ENCODE measurements around the gene MACROH2A1.

MACROH2A1 gene

DNA sequence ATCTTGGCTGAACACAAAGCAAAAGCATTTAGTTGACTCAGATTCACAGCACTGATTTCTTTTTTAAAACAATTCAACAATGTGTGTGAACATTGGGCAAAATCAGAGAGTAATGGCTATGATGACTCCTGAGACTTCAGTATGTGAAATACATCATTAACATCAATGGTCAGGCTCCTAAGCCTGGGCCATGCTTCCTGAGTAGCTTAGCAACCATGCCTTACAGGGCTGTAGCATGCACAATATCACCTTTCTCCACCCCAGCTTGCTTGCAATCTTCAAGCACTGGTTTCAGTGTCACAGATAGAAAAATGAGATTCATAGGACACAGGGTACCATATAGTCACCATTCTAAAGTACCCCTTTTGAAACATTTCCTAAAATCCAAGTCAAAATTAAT is 41.3 kb downstream of the MACROH2A1 start:
- in situ Hi-C loops (cut with HindIII; ENCODE audit: low sequenced_read_pairs): no loop called here

DNA sequence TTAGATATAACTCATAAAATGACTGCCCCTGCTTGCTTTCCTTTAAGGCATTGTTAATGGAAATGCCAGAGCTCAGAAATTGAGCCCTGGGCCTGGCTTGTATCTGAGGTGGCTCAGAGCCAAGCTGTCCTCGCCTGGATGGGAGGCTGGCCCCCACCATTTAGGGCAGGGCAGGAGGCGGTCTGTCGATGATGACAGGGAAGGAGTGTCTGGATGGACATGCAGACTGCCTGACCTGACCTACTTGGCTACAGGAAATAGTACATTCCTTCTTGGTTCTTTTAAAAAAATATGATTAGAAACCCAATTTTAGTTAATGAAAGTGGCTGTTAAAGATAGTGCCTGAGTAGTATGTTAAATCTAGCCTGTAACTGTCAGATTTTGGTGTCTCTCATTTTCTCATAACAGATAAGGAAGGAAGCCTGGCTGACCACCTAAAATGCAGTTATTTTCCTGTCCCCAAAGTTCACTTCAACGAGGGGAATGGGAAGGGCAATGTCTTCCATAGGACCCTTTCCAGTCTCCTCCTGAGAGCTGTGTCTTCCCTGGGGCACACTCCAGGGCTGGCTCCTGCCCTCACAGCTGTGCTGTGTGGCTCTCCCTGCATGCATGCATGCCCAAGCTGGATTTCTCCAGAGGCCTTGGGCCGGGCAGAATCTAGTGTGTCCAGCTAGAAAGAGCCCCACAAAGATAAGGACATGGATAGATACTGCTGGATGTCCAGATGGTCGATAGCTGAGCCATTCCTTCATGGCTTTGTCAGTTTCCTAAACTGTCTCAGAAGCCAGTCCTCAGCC is 42.3 kb downstream of the MACROH2A1 start:
- in situ Hi-C loops (cut with HindIII; ENCODE audit: low sequenced_read_pairs): no loop called here

DNA sequence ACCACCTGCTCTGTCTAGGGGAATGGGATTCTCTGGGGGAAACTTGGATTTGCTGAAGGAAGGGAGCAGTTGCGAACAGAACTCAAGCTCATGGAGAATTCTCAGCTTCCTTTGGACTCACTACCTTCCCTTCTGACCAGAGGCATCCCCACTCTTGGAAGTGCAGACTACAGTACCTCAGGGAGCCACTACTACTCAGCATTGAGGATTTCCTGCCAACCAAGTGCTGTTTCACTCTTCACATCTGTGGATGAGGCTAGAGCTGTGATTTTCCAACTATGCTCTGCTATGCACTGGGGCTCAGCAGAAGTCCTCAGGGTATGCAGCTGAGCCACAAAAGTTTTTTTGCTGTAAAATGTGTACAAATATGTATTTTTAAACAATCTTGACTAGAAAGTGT is 43.9 kb downstream of the MACROH2A1 start:
- in situ Hi-C loops (cut with HindIII; ENCODE audit: low sequenced_read_pairs): no loop called here

DNA sequence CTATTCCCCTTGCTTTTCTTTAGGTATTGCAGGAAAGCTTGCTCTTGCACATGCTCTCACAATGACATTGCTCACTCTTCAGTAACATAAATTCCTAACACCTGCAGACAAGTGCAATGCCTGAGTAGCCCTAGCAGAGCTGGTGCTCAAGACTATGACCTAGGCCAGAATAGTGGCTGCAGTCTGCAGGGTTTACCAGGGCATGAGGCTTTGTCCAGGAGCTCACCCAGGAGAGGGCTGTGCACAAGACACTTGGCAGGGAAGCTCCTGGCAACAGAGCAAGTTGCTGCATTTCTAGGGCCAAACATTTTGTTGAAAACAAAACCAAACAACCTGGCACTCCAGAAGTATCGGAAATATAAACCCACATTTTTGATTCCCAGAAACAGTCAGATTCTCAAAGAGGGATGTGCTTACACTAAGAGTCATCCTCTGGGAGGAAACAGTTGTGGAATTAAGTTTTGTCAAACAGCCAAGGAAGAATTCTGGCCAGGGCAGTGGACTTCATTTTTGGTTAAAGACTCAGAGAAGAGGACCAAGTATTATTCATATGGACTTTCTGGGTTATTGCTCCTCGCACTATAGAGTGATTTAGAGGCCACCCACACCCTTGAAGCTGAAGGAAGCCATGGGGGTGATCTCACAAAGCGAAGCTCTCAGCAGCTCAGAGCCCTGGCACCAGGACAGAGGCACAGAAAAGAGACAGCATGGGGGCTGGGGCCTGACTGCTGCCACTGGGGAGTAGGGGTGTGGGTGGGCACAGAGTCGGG is 44.9 kb downstream of the MACROH2A1 start:
- in situ Hi-C loops (cut with HindIII; ENCODE audit: low sequenced_read_pairs): no loop called here

DNA sequence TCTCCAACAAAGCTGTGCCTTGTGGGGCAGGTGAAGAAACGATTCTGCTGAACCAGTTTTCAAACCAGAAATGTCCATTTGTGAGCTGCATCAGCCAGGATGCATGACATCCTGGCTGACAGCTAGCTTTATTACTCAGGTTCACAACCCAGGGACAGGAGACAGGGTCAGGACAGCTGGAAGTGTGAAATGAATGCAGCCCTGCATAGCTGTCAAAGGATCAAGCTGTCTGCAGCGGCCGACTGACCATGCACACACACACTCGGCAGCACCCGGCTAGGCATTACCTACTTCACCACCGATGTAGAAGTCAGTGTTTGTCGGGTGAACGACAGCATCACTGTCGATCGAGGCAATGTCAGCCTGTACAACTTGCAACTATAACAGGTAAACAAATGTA is 48.5 kb downstream of the MACROH2A1 start:
- in situ Hi-C loops (cut with HindIII; ENCODE audit: low sequenced_read_pairs): no loop called here

DNA sequence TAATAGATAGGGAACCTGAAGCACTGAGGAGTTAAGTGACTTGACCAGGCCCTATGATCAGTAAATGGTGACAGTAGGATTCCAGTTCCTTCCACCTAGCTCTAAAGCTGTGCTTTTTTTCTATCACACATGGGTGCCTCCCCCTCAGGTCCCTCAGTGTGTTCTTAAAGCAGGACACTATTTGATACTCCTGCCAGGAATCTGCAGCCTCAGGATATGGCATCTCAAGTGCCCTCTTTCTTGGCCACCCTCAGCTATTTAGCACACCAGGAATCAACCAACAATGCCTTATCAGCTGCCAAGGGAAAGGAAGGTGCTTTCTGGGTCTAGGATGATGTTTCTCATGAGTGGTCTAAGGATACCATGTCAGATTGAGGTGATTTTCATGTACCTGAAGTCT is 49.1 kb downstream of the MACROH2A1 start:
- in situ Hi-C loops (cut with HindIII; ENCODE audit: low sequenced_read_pairs): no loop called here

DNA sequence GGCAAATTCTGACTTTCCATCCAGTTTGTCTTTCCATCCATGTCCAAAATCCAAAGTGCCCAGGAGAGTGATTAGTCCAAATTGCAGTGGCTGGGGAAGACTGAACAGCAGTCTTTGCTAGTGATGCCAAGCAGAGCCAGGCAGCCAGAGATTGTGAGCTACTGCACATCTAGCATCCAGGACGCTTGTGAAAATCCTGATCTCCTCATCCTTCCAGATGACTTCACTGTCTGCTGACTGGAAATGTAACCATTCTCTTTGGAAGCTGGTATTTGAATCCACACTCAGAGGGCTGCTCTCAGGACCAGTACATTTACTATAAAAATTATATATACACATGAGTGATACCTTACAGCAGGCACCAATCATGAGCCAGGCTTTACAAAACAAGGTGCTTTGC is 49.6 kb downstream of the MACROH2A1 start:
- in situ Hi-C loops (cut with HindIII; ENCODE audit: low sequenced_read_pairs): no loop called here

DNA sequence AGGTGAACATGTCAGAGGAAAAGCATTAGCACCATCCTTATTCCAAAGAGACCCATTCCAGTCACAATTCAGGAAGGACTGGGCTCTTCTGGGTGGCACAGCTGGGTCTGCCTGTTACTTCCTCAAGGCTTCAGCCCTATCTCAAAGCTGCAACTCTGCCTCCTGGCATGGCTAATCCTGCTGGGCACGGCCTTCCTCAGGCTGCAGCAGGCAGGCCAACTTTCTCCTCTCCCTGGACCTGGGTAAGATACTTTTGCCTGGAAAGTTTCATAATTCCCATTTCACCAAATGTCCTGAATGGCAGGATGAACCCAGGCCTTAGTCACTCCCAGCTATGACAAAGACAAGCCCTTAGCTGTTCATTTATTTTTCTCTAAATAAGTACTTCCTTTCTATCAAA is 50.1 kb downstream of the MACROH2A1 start:
- in situ Hi-C loops (cut with HindIII; ENCODE audit: low sequenced_read_pairs): no loop called here

DNA sequence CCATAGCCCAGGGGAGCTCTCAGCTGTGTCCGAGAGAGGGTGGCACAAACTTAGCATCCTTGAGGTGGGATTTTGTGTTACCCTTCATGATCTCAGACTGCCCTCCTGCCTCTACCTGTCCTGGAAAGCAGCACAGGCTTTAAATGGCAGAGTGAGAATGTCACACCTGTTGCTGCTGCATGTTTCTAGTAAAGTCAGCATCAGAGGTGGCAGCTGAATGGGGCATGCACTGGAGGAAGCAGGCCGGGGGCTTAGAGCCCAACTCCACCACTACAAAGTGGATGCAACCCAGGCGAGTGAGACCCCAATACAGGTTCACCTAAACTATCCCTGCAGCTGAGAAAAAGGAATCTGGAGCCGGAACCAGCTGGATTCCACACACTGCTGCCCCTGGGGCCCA is 51.6 kb downstream of the MACROH2A1 start:
- in situ Hi-C loops (cut with HindIII; ENCODE audit: low sequenced_read_pairs): no loop called here

DNA sequence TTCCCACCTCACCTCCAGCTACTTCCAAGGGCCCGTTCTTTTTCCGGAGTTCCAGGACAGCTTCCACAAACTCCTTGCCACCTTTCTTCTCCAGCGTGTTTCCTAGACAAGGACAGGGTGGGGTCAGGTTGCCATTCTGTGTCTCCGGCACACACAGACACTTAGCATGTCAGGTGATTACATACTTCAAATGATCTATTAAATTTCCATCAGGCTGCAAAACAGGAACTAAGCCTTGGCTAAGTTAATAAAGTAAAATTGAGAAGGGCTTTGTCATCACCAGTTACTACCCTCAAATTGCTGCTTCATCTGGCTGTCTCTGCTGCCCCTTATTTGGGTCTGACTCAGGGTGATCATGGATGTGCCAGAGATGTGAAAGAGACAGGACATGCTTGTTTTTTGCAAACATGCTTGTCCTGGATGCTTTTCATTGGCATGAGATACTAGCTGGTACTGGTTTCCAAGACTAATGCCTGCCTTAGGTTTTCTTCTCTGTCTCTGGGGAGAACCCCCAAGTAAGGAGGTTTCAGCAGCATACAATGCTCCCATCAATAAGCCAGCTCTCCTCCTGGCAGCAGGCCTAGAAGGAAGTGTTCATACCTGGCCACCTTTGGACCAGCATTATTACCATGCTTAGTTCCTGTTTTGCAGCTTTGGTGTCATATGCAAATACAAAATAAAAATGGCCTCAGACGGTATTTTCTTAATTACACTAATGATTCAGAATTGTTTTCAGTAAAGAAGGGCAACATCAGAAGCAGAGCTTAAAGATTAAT is 52.9 kb downstream of the MACROH2A1 start:
- in situ Hi-C loops (cut with HindIII; ENCODE audit: low sequenced_read_pairs): no loop called here

DNA sequence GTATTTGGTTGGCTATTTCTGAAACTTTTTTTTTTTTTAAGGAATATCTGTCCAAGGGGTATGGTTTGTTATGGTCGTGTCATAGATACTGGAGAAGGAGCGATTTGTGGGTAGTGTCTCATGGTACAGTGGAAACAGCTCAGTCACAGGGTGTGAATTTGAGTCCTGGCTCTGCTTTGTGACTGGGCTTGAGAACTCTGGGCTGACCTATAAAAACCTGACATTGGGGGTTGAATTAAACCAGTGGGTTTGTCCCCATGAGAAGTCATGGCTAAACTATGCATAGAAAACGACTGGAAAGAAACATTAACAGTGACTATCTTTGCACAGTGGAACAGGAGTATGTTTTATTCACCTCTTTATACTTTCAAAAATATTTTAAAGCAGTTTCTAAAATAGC is 54.7 kb downstream of the MACROH2A1 start:
- in situ Hi-C loops (cut with HindIII; ENCODE audit: low sequenced_read_pairs): no loop called here

DNA sequence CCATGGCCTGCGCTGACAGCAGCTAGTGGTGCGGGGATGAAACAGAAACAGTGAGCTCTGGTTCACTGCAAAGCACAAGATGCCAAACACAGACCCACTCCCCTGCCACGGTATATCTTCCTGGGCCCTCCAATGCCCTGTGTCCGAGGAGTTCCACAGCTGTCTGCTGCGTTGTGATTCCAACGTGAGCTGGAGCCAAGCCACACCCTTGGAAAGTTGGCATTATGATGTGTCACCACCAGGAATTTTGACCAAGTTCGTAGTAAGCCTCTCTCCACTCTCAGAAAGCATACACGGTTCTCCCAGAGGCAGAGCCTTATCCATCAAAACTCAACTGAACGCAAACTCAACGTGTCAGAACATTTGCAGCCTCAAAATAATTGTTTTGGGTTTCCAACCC is 55.6 kb downstream of the MACROH2A1 start:
- in situ Hi-C loops (cut with HindIII; ENCODE audit: low sequenced_read_pairs): no loop called here

DNA sequence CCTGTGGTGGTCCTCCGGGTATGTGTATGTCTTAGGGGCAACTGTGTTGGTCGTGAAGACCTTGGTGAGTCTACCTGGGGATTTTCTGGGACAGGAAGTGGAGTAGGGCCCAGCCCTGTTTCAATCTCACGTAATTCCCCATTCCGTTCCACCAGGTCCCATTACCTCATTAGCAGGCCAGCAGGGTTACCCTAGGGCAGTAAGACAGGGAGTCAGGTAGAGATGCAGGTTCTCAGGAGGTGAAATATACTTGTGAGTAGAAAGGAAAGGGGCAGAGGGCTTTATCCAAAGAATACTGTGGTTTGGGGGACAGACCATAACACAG is 56.5 kb downstream of the MACROH2A1 start:
- in situ Hi-C loops (cut with HindIII; ENCODE audit: low sequenced_read_pairs): no loop called here

DNA sequence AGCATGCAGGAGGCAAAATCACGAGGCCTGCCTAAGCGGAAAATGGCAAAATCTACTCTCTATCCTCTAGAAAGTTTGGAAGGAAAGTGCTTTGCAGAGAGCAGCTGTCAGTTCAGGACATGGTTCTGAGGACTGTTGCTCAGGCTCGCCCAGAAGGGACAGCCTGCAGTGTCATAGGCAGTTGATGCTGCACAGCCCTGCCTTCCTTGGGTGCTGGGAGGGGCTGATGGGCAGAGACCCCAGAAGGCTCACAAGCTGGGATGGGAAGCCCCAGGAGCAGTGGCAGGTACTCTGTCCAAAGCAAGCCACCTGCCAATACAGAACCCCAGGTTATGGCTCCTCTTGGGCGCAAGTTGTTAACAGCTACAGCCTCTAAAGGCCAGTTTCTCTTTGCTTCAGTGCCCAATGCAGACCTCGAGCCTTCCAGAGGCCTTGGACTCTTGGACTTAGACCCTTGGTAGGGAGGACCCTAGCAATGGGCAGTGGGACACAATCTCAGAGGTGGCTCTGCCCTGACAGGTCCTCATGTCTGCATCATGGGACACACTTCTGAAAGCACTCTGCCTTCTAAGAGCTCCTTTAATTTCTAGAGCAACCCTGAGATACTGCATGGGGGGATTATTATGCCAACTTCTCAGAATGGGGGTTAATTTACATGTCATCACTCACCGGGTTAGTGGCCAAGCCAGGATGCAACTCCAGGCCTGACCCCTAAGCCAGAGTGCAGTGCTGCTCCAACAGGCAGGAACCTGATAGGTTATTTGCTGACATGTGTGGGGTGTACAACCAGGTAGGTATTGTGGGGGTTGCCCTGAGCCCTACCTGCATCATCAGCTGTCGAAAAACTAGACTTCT is 57.1 kb downstream of the MACROH2A1 start:
- in situ Hi-C loops (cut with HindIII; ENCODE audit: low sequenced_read_pairs): no loop called here

DNA sequence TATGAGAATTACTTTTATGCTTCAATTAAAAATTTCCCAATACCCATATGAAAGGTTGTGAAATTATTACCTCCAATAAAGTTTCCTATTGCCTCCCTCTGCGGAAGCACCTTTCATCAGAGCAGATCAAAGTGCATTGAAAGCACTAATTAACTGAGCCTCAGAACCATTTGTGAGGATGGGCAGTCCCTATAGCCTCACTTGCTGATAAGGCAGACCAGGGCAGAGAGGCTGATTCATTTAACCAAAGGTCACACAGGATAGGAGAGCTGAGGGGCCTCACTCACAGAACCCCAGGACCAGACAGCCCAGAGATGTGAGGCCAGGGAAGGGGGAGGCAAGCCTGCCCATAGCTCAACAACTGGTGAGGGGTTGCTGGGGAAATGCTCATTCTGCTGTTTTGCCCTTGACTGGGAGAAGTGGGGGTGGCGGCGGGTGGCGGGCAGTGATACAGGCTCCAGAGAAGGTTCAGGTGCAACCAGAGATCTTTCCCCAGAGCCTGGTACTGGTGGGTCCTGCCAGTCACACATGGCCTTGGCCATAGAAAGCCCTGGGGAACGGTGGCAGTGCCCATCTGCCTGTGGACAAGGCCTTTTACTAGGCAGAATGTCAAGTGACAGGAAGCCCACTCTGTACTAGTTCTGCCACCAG is 57.9 kb downstream of the MACROH2A1 start:
- in situ Hi-C loops (cut with HindIII; ENCODE audit: low sequenced_read_pairs): no loop called here

DNA sequence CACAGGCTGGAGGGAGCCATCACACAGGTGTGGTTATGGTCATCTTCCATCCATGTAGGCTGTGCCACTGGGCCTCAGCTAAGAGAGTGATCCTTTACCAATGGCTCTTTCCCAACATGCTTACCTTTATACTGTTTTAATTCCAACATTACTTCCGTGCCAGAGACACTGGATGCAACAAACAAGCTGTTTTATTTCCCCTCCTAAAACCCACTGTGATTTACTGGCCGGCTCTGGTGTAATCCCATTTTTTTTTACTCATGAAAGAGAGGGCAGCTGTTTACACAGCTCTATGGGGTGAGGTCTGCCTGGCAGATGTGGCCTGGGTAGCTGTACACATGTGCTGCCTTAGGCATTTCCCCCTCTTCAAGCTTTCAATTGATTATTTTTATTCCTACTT is 58.5 kb downstream of the MACROH2A1 start:
- in situ Hi-C loops (cut with HindIII; ENCODE audit: low sequenced_read_pairs): no loop called here

DNA sequence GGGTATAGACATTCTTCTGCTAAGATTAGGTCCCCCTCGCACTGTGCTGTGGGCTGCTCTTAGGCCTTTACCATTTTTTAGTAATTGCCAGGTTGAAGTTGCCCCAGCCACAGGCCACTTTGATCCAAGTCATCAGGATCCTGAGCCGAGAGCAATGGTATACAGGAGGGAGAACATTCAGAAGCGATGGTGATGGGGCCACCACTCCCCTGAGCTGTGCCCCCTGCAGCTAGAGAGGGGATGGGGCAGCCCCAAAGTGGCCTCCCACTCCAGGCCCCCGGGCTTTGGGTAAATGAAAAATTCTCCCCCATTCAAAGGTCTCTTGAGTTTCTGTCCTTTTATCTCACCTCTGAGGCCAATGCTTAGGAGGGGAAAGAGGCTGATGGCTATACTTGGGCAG is 59.4 kb downstream of the MACROH2A1 start:
- in situ Hi-C loops (cut with HindIII; ENCODE audit: low sequenced_read_pairs): no loop called here

DNA sequence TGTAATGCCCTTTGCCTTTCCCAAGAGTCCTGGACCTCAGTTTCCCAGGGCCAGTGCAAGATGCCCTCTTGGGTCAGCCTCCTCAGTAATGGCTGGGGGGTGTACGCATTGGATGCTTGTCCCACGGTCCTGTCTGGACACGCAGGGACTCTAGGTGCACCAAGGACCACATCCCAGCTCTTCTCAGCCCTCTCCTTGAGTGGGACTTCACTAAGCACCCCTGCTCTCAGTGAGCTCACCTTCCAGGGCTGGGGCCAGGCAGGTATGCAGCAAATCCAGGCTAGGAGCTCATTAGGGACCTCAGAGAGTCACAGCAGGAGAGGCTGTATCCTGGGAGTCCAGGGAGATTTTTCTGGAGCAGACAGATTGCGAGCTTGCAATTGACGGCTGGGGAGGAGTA is 59.8 kb downstream of the MACROH2A1 start:
- in situ Hi-C loops (cut with HindIII; ENCODE audit: low sequenced_read_pairs): no loop called here

DNA sequence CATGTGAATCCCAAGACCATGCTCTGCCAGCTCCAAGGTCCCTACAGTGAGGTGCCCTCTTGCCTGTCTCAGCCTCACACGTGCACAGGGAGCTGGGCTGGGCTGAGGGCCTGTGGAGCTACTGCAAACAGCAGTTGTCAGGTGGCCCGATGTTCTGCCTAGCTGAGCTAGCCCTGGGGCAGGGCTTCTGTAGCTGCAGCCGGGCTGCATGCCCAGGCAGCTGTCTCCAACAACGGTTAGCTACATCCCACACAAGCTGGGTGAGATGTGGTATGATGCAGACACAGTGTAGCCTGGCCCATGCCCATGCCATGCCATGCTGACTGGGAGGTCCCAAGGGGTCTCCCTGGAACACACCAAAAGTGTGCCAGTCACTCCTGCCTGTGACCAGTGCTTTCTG is 62.0 kb downstream of the MACROH2A1 start:
- in situ Hi-C loops (cut with HindIII; ENCODE audit: low sequenced_read_pairs): no loop called here

DNA sequence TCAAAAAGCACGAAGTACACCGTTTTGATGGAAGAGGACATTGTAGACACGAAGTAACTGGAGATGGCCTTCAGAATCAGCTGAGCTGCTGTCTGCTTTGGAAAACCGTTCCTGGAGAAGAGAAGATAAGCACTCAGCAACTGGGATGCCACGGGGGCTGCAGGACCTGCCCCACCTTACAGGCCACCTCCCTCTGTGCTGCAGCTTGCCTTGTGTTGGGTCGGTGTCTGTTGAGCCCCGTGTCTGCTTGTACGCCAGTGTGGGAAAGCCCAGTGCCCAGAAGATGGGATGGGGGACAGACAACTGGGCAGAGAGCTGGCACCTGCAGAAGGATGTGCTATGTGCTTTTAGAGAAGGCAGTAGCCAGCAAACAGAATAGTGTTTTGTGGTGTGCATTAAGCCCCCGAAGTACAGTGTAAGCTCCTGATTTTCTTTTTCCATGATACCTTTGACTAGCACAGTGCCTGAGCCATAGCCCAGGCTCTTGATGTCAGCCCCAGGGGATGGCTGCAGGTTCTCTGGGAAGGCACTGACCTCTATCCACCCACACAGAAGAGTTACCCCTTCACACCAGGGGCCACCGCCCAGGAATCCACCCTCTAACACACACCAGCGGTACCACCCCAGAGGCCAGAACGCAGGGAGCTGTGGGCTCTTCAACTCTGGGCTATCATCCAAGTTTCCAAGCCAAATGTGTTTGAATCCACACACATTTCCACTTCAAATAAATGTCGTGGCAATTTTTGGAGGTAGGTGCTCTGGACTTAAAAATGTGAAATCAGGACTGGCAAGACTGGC is 63.8 kb downstream of the MACROH2A1 start:
- in situ Hi-C loops (cut with HindIII; ENCODE audit: low sequenced_read_pairs): no loop called here

Data from DLD1 (cell line).